H1 (cell line): Measurements from ENCODE around the gene MSI2. TPM values are rescaled to one million over a fixed set of nuclear protein-coding genes. Genes with fewer than 3 reads are reported as not detected.

Experiments
- CHD7 ChIP-seq: fragments of 300-600 bp; sonication (generic); IDR thresholded peaks from 2 replicates; pipeline ENCODE4 v1.7.1; 2012; ENCODE audit warnings: low read length, moderate library complexity, mild to moderate bottlenecking, inconsistent platforms; ENCODE audit not compliant: insufficient replicate concordance
- HDAC6 ChIP-seq: IDR thresholded peaks from one replicate; pipeline ENCODE4 v1.7.1; 2012; ENCODE audit warnings: low read depth, mild to moderate bottlenecking, inconsistent platforms, low read length, moderate library complexity
- POLR2AphosphoS5 ChIP-seq: IDR thresholded peaks from 2 replicates; pipeline ENCODE4 v1.6.1; 2011; ENCODE audit warnings: low read depth, low read length
- POU5F1 ChIP-seq: IDR thresholded peaks from 2 replicates; pipeline ENCODE4 v1.6.1; 2011; ENCODE audit warnings: low read depth, mild to moderate bottlenecking, low read length, moderate library complexity
- RFX5 ChIP-seq: IDR thresholded peaks from 2 replicates; pipeline ENCODE4 v1.6.1; 2011; ENCODE audit warnings: low read depth, low read length, improper control_type of control experiment, borderline replicate concordance
- RXRA ChIP-seq: IDR thresholded peaks from 2 replicates; pipeline ENCODE4 v1.6.1; 2011; ENCODE audit warnings: low read depth, mild to moderate bottlenecking, low read length, moderate library complexity; ENCODE audit not compliant: insufficient read depth
- SP1 ChIP-seq: IDR thresholded peaks from 2 replicates; pipeline ENCODE4 v1.6.1; 2011; ENCODE audit warnings: low read depth, low read length
- SUZ12 ChIP-seq: fragments of 200-600 bp; sonication (generic); IDR thresholded peaks from 2 replicates; pipeline ENCODE4 v1.6.1; 2012; ENCODE audit warnings: mild to moderate bottlenecking, inconsistent platforms, low read length, moderate library complexity, mixed read lengths
- TBP ChIP-seq: IDR thresholded peaks from 2 replicates; pipeline ENCODE4 v1.6.1; 2011; ENCODE audit warnings: low read depth, low read length, improper control_type of control experiment
- polyA plus RNA-seq, 7 experiments: library from polyadenylated mRNA; depleted of rRNA in 3 of 7; stranded (reverse) in 5 of 7; unstranded in 2 of 7; fragments of >200 nt in 5 of 7; fragments of 200-250 nt in 2 of 7; gene quantifications; 1 replicate in 5 of 7; 2 replicates in 1 of 7; 4 replicates in 1 of 7; pipeline versions ENCODE4 v1.2.1 to v1.2.3, GENCODE V29; 2011 to 2013; ENCODE audit warnings: missing spikeins in 2 of 7, mixed read lengths in 2 of 7
- total RNA-seq: library from RNA; stranded (reverse); fragmentation: NEBNext Ultra II Directional; extraction: Animal tissue kit (Norgen Biotek cat#: 25700); gene quantifications from 2 replicates; pipeline ENCODE4 v1.2.1, GENCODE V29; 2021
- TF ChIP-seq, protein P1 (sequence below): IDR thresholded peaks from 2 replicates; pipeline ENCODE4 v1.6.1; 2012; ENCODE audit warnings: inconsistent platforms

The MSI2 gene
- total and polyA plus RNA-seq, 2 of the 8 experiments (the other 6 are each of a cell fraction or from before 2014, with no cell fraction given): 36.7 to 80.6 TPM

DNA sequence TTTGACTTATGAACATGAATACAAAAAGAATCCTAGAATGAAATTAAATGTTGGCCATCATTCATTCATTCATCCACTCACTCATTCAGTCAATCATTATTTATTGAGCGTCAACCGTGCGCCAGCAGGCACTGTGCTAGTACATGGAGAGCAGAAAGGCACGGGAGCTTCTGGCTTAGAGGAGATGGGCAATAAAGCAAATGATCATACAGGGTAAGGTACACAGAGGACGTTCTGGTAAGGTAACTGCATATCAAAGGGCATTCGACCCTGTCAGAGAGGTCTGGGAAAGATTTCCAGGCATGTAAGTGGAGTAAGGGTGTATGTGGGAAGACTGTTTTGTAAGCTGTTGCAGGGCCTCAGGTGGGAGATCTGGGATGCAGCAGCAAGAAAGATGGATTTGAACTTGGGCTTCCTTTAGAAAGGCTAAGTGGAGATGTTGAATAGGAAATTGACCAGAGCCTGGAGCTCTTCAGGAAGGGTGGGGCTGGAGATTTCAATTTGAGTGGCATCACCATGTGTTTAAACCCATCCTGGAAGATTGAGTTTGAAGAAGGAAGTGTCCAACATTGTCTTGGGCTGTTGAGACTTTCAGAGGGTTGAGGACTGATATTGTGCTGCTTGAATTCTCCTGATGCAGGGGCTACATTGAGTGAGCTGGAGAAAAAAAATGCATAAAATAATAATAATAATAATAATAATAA lies 2.8 kb upstream of the MSI2 start (continued):
- TF ChIP-seq CHD7 (no peak), TBP (no peak), HDAC6 (no peak), POLR2AphosphoS5 (no peak), RXRA (no peak), RFX5 (no peak), SP1 (no peak), POU5F1 (no peak), SUZ12 (no peak)
- TF ChIP-seq, protein P1, sequence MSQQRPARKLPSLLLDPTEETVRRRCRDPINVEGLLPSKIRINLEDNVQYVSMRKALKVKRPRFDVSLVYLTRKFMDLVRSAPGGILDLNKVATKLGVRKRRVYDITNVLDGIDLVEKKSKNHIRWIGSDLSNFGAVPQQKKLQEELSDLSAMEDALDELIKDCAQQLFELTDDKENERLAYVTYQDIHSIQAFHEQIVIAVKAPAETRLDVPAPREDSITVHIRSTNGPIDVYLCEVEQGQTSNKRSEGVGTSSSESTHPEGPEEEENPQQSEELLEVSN: no peak
